ENCODE results near the gene OBP2B. TPM values are rescaled to one million over a fixed set of nuclear protein-coding genes. Genes with fewer than 3 reads are reported as not detected.

Gene OBP2B
- total RNA-seq, 1 experiment from 2014 or later: not detected

DNA sequence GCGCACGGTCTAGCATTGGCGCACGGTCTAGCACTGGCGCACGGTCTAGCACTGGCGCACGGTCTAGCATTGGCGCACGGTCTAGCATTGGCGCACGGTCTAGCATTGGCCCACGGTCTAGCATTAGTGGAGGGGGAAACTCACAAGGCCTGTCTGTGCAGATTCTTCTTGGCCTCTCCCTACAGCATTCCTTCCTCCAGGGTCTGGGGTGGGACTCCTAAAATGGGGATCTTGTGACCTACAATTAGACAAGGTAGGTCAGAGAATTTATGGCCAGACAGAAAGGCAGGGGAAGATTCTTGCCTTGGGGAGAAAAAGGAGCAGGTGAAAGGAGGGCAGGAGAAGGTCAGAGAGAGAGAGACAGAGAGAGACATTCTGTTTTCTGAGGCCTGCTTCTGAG is 39.9 kb downstream of the OBP2B start:
- TF ChIP-seq, protein P1, sequence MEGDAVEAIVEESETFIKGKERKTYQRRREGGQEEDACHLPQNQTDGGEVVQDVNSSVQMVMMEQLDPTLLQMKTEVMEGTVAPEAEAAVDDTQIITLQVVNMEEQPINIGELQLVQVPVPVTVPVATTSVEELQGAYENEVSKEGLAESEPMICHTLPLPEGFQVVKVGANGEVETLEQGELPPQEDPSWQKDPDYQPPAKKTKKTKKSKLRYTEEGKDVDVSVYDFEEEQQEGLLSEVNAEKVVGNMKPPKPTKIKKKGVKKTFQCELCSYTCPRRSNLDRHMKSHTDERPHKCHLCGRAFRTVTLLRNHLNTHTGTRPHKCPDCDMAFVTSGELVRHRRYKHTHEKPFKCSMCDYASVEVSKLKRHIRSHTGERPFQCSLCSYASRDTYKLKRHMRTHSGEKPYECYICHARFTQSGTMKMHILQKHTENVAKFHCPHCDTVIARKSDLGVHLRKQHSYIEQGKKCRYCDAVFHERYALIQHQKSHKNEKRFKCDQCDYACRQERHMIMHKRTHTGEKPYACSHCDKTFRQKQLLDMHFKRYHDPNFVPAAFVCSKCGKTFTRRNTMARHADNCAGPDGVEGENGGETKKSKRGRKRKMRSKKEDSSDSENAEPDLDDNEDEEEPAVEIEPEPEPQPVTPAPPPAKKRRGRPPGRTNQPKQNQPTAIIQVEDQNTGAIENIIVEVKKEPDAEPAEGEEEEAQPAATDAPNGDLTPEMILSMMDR (IDR thresholded peaks at IDR 0.05): no peak
- TF ChIP-seq SIN3A (IDR thresholded peaks at IDR 0.05; ENCODE audit: borderline replicate concordance, insufficient read depth, low read depth, low read length) (no peak), TCF7L2 (IDR thresholded peaks at IDR 0.05; ENCODE audit: low read depth, low read length) (no peak)
- TF ChIP-seq, protein P2, sequence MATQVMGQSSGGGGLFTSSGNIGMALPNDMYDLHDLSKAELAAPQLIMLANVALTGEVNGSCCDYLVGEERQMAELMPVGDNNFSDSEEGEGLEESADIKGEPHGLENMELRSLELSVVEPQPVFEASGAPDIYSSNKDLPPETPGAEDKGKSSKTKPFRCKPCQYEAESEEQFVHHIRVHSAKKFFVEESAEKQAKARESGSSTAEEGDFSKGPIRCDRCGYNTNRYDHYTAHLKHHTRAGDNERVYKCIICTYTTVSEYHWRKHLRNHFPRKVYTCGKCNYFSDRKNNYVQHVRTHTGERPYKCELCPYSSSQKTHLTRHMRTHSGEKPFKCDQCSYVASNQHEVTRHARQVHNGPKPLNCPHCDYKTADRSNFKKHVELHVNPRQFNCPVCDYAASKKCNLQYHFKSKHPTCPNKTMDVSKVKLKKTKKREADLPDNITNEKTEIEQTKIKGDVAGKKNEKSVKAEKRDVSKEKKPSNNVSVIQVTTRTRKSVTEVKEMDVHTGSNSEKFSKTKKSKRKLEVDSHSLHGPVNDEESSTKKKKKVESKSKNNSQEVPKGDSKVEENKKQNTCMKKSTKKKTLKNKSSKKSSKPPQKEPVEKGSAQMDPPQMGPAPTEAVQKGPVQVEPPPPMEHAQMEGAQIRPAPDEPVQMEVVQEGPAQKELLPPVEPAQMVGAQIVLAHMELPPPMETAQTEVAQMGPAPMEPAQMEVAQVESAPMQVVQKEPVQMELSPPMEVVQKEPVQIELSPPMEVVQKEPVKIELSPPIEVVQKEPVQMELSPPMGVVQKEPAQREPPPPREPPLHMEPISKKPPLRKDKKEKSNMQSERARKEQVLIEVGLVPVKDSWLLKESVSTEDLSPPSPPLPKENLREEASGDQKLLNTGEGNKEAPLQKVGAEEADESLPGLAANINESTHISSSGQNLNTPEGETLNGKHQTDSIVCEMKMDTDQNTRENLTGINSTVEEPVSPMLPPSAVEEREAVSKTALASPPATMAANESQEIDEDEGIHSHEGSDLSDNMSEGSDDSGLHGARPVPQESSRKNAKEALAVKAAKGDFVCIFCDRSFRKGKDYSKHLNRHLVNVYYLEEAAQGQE (IDR thresholded peaks at IDR 0.05; ENCODE audit: insufficient read depth in 1 of 2, low read depth in 2 of 2, low read length in 1 of 2): no peak
- CTCF ChIA-PET: no interaction called here
- in situ Hi-C loops (cut with HindIII; ENCODE audit: low pct_unique_long_range_greater_than_20kb, low sequenced_read_pairs): no loop called here

DNA sequence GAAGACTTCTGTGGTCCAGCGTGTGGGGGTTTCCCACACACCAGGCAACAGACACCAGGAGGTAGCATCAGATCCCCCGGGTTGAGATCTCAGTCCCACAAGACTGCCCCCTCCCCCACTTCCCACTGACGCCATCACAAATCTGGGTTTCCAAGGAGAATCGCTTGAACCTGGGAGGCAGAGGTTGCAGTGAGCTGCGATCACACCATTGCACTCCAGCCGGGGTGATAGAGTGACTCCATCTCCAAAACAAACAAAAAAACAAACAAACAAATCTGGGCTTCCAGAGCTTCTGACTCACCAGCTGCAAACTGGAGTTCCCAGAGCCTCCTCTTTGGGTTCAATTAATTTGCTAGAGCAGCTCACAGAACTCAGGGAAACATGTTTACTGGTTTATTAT is 40.6 kb downstream of the OBP2B start:
- H3K36me3 ChIP-seq (ENCODE audit: control insufficient read depth, insufficient read depth, low read length): no peaks in the 10 kb centered on the region
- in situ Hi-C loops (cut with HindIII; ENCODE audit: low pct_unique_long_range_greater_than_20kb, low sequenced_read_pairs): no loop called here
- DNase-seq (ENCODE audit: low read depth, low spot score) (peak; percentile 57), ATAC-seq (peak; percentile 86)
- POLR2A ChIA-PET: no interaction called here
- CTCF ChIA-PET: no interaction called here
- peaks cover 28% of the 10 kb centered on the region for H3K4me1 ChIP-seq (ENCODE audit: control insufficient read depth, insufficient read depth, low read length)
- no TSS peak for BruUV-seq (replicated peaks)
- H3K27me3 ChIP-seq (ENCODE audit: control insufficient read depth, insufficient read depth, low read length): no peaks in the 10 kb centered on the region
- intact Hi-C loops (cut with micrococcal nuclease; ENCODE audit: unreplicated experiment): no loop called here
- TF ChIP-seq, protein P2 (IDR thresholded peaks at IDR 0.05; ENCODE audit: insufficient read depth in 1 of 2, low read depth in 2 of 2, low read length in 1 of 2): no peak
- TF ChIP-seq TCF7L2 (IDR thresholded peaks at IDR 0.05; ENCODE audit: low read depth, low read length) (no peak), POLR2AphosphoS5 (IDR thresholded peaks at IDR 0.05; ENCODE audit: low read depth, low read length) (no peak), SIN3A (IDR thresholded peaks at IDR 0.05; ENCODE audit: borderline replicate concordance, insufficient read depth, low read depth, low read length) (no peak)
- TF ChIP-seq, protein P1 (IDR thresholded peaks at IDR 0.05): no peak
- no peaks in the 10 kb centered on the region for H3K9me3 ChIP-seq (ENCODE audit: control insufficient read depth, insufficient read depth, low read depth, low read length)
- no peak overlapping the region for H3K4me3 ChIP-seq (ENCODE audit: low read depth in 2 of 2, low read length in 2 of 2)
- no peak overlapping the region; the same call in 1 of the 2 replicates for H3K27ac ChIP-seq (ENCODE audit: low read length)

More for the DNA sequence above, 39.9 kb downstream of the OBP2B start:
- H3K27me3 ChIP-seq (ENCODE audit: control insufficient read depth, insufficient read depth, low read length): no peaks in the 10 kb centered on the region
- intact Hi-C loops (cut with micrococcal nuclease; ENCODE audit: unreplicated experiment): no loop called here
- H3K36me3 ChIP-seq (ENCODE audit: control insufficient read depth, insufficient read depth, low read length): no peaks in the 10 kb centered on the region
- peaks cover 28% of the 10 kb centered on the region for H3K4me1 ChIP-seq (ENCODE audit: control insufficient read depth, insufficient read depth, low read length)
- peak; percentile 3; the same call in 1 of the 2 replicates for ATAC-seq
- no peak overlapping the region for H3K27ac ChIP-seq (ENCODE audit: low read length)
- no TSS peak for BruUV-seq (replicated peaks)
- DNase-seq (ENCODE audit: low read depth, low spot score): no peak
- no peaks in the 10 kb centered on the region for H3K9me3 ChIP-seq (ENCODE audit: control insufficient read depth, insufficient read depth, low read depth, low read length)
- H3K4me3 ChIP-seq (ENCODE audit: low read depth in 2 of 2, low read length in 2 of 2): no peak overlapping the region
- POLR2A ChIA-PET: no interaction called here

Measured in Panc1 (cell line).